ENCODE measurements around the gene SPATA13.

DNA sequence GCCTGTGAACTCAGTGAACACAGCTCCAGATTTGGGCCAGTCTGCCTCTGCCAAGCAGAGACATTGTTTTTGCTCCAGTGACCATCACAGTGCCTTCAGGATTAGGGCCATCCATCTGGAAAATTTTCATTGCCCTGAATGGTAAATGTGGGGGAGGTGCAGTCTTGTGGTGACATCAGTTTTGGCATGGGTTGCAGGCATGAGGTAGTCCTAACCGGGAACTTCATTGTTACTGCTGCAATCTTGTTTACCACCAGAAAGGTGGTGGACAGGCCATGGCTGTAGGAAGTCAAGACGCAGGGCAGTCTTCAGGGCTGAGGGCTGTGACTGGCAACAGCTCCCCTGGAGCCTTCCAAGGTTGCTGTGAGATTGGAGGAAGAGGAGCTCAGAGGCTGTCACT lies 55.2 kb downstream of the SPATA13 start:
- TF ChIP-seq CTCF (IDR thresholded peaks at IDR 0.05; ENCODE audit: borderline replicate concordance, extremely low read depth, low read length, poor library complexity, severe bottlenecking) (no peak), EZH2 (IDR thresholded peaks at IDR 0.05; ENCODE audit: borderline replicate concordance, low read depth, low read length, severe bottlenecking) (no peak)

Measured in DND-41 (cell line).